ENCODE measurements around the gene NOS1AP. TPM values are rescaled to one million over a fixed set of nuclear protein-coding genes. Genes with fewer than 3 reads are reported as not detected.

The NOS1AP gene
- total and polyA plus RNA-seq, 9 of the 15 experiments (the other 6 are each of a cell fraction or from before 2014, with no cell fraction given), result 0.07 to 1.5 (median 0.22) TPM

DNA sequence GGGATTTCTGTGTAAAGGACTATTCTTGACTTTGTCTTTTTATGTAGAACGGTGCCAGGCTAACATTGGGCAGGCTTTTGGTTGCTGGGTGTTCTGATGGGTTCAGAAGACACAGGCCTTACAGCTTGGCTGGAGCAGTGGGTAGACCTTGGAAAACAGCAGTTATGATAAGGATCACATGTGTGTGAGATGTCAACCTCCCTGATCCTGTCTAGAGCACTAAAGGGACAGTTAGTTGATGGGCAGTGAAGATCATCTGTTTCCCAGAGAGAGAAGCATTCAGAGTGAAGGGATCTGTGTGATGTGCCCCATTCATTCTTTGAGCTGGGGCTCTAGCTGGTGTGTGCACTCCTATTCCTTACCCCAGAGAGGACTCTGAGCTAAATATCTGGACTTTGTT, 88.0 kb downstream of the NOS1AP start:
- H3K4me2 ChIP-seq (ENCODE audit: insufficient read depth, low read length), result no peak overlapping the region
- H3K36me3 ChIP-seq (ENCODE audit: control insufficient read depth, insufficient read depth, low read length), result no peaks in the 10 kb centered on the region
- no peaks in the 10 kb centered on the region for H3K9me3 ChIP-seq (replicated peaks; ENCODE audit: control insufficient read depth, insufficient read depth, low read depth, low read length)
- H3K79me2 ChIP-seq (ENCODE audit: control insufficient read depth, insufficient read depth, low read length), result no peaks in the 10 kb centered on the region
- H4K20me1 ChIP-seq (replicated peaks; ENCODE audit: control insufficient read depth, insufficient read depth, low read length), result no peaks in the 10 kb centered on the region
- no peaks in the 10 kb centered on the region for H3K4me1 ChIP-seq (replicated peaks in 1 of 2; ENCODE audit: control insufficient read depth in 2 of 2, insufficient read depth in 2 of 2, low read length in 2 of 2)
- FAIRE-seq (no peak), ATAC-seq (no peak), DNase-seq (ENCODE audit: extremely low read depth in 1 of 4, low spot score in 3 of 4) (no peak)
- H3K4me3 ChIP-seq, result no peak overlapping the region
- H3K27ac ChIP-seq (ENCODE audit: extremely low read depth, low read depth, low read length), result no peak overlapping the region
- WGBS (ENCODE audit: insufficient coverage, low coverage, missing lambda C conversion rate), result 0% methylated on average over 1 of the region's 1 CpG
- no peaks in the 10 kb centered on the region for H3K9me1 ChIP-seq (ENCODE audit: control insufficient read depth, insufficient read depth, low read length)
- CTCF ChIA-PET (ENCODE audit: low intra/inter-chr PET ratio), result no interaction called here
- POLR2A ChIA-PET, result interaction anchor here (0.6 kb wide), 1 partner anchor 8 kb away, joined by 3 read pairs; no protein-coding TSS in a partner anchor
- no peak overlapping the region for H3K9ac ChIP-seq (ENCODE audit: insufficient read depth in 1 of 2, low read depth in 2 of 2, low read length in 2 of 2)
- TF ChIP-seq TEAD2 (tag; IDR thresholded peaks at IDR 0.05) (no peak), CHD4 (IDR thresholded peaks at IDR 0.05; ENCODE audit: insufficient read depth, insufficient replicate concordance, low read depth, low read length, poor library complexity, severe bottlenecking) (no peak), ZNF445 (CRISPR knock-in tag; IDR thresholded peaks at IDR 0.05; ENCODE audit: low read depth) (no peak), ATF3 (IDR thresholded peaks at IDR 0.05) (no peak), ATF3 (CRISPR knock-in tag; conservative IDR thresholded peaks at IDR 0.05) (no peak), RBM22 (IDR thresholded peaks at IDR 0.05; ENCODE audit: low read depth, low read length, poor library complexity, severe bottlenecking) (no peak), SIN3A (IDR thresholded peaks at IDR 0.05; ENCODE audit: borderline replicate concordance in 2 of 2, control insufficient read depth in 1 of 2, low read depth in 2 of 2, low read length in 2 of 2) (no peak), ZSCAN32 (CRISPR knock-in tag; IDR thresholded peaks at IDR 0.05) (no peak), KLF6 (CRISPR knock-in tag; IDR thresholded peaks at IDR 0.05; ENCODE audit: borderline replicate concordance) (no peak), POU5F1 (IDR thresholded peaks at IDR 0.05; ENCODE audit: borderline replicate concordance, low read depth, low read length, partially characterized antibody) (no peak), MEF2A (IDR thresholded peaks at IDR 0.05; ENCODE audit: control insufficient read depth, low read depth, low read length) (no peak), NFATC3 (IDR thresholded peaks at IDR 0.05) (no peak), ZNF354B (CRISPR knock-in tag; IDR thresholded peaks at IDR 0.05) (no peak), ZNF23 (CRISPR knock-in tag; IDR thresholded peaks at IDR 0.05) (no peak), MEIS2 (IDR thresholded peaks at IDR 0.05; ENCODE audit: partially characterized antibody) (no peak), BRCA1 (IDR thresholded peaks at IDR 0.05) (no peak), BRCA1 (CRISPR knock-in tag; IDR thresholded peaks at IDR 0.05) (no peak)
- TF ChIP-seq, protein P1, sequence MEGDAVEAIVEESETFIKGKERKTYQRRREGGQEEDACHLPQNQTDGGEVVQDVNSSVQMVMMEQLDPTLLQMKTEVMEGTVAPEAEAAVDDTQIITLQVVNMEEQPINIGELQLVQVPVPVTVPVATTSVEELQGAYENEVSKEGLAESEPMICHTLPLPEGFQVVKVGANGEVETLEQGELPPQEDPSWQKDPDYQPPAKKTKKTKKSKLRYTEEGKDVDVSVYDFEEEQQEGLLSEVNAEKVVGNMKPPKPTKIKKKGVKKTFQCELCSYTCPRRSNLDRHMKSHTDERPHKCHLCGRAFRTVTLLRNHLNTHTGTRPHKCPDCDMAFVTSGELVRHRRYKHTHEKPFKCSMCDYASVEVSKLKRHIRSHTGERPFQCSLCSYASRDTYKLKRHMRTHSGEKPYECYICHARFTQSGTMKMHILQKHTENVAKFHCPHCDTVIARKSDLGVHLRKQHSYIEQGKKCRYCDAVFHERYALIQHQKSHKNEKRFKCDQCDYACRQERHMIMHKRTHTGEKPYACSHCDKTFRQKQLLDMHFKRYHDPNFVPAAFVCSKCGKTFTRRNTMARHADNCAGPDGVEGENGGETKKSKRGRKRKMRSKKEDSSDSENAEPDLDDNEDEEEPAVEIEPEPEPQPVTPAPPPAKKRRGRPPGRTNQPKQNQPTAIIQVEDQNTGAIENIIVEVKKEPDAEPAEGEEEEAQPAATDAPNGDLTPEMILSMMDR (IDR thresholded peaks at IDR 0.05 in 2 of 3, conservative IDR thresholded peaks at IDR 0.05 in 1 of 3; ENCODE audit: insufficient read depth in 2 of 3, low read depth in 1 of 3, low read length in 3 of 3), result no peak
- no peak overlapping the region for H2AFZ ChIP-seq (ENCODE audit: low read depth, low read length)
- peaks cover 19 to 33% of the 10 kb centered on the region in 2 experiments for H3K27me3 ChIP-seq (ENCODE audit: control insufficient read depth in 2 of 2, insufficient read depth in 2 of 2, low read length in 2 of 2)
- intact Hi-C loops (cut with micrococcal nuclease), result no loop called here
- no TSS peak for BruUV-seq (replicated peaks)
- in situ Hi-C loops (cut with MboI), result no loop called here
